Measurements from ENCODE around the gene RPS18. TPM values are rescaled to one million over a fixed set of nuclear protein-coding genes. Genes with fewer than 3 reads are reported as not detected.

Gene RPS18
- total and polyA plus RNA-seq, 9 of the 15 experiments (the other 6 are each of a cell fraction or from before 2014, with no cell fraction given): 5,023 to 17,516 (median 8,131) TPM

DNA sequence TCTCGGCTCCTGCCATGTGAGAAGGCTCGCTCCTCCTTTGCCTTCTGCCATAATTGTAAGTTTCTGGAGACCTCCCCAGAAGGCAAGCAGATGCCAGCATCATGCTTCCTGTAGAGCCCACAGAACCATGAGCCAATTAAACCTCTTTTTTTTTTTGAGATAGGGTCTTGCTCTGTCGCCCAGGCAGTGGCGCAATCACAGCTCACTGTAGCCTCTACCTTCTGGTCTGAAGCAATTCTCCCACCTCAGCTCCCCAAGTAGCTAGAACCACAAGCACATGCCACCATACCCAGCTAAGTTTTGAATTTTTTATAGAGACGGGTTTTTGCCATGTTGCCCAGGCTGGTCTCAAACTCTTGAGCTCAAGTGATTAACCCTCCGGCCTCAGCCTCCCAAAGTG is 35.0 kb upstream of the RPS18 start:
- H3K4me1 ChIP-seq (replicated peaks in 1 of 2; ENCODE audit: control insufficient read depth in 2 of 2, insufficient read depth in 2 of 2, low read length in 2 of 2): no peaks in the 10 kb centered on the region
- 0 out of 2 replicates have a peak, but pooled peaks cover 3% of the 10 kb centered on the region for H4K20me1 ChIP-seq (replicated peaks; ENCODE audit: control insufficient read depth, insufficient read depth, low read length)
- no peaks in the 10 kb centered on the region for H3K79me2 ChIP-seq (ENCODE audit: control insufficient read depth, insufficient read depth, low read length)
- CTCF ChIA-PET (ENCODE audit: low intra/inter-chr PET ratio): no interaction called here
- intact Hi-C loops (cut with micrococcal nuclease): no loop called here
- H3K9me3 ChIP-seq (replicated peaks; ENCODE audit: control insufficient read depth, insufficient read depth, low read depth, low read length): no peaks in the 10 kb centered on the region
- TF ChIP-seq NUFIP1 (IDR thresholded peaks at IDR 0.05; ENCODE audit: partially characterized antibody) (no peak), CREB1 (IDR thresholded peaks at IDR 0.05) (no peak), CREB1 (CRISPR knock-in tag; IDR thresholded peaks at IDR 0.05) (no peak), TARDBP (IDR thresholded peaks at IDR 0.05) (no peak), CBFA2T3 (IDR thresholded peaks at IDR 0.05) (no peak), STAT5B (CRISPR knock-in tag; IDR thresholded peaks at IDR 0.05) (no peak), ZNF3 (CRISPR knock-in tag; IDR thresholded peaks at IDR 0.05) (no peak), ETS1 (conservative IDR thresholded peaks at IDR 0.05; ENCODE audit: control insufficient read depth, low read depth, low read length) (no peak), SMC3 (conservative IDR thresholded peaks at IDR 0.05; ENCODE audit: insufficient read depth, low read depth, low read length) (no peak), MAFG (tag; conservative IDR thresholded peaks at IDR 0.05) (no peak), U2AF2 (optimal IDR thresholded peaks at IDR 0.05; ENCODE audit: low read depth, low read length) (no peak), KDM4B (IDR thresholded peaks at IDR 0.05; ENCODE audit: borderline replicate concordance in 2 of 2, low read depth in 1 of 2) (no peak), CSDE1 (IDR thresholded peaks at IDR 0.05) (no peak)
- H3K9me1 ChIP-seq (ENCODE audit: control insufficient read depth, insufficient read depth, low read length): no peaks in the 10 kb centered on the region
- BruUV-seq (replicated peaks): no TSS peak
- ATAC-seq: no peak
- DNase-seq (ENCODE audit: extremely low read depth in 1 of 4, low spot score in 3 of 4): no peak
- 13% methylated on average over 6 of the region's 6 CpGs for WGBS (ENCODE audit: insufficient coverage, low coverage, missing lambda C conversion rate)
- peaks cover 56 to 73% of the 10 kb centered on the region in 2 experiments for H3K27me3 ChIP-seq (ENCODE audit: control insufficient read depth in 2 of 2, insufficient read depth in 2 of 2, low read length in 2 of 2)
- H3K27ac ChIP-seq (ENCODE audit: extremely low read depth, low read depth, low read length): no peak overlapping the region
- H3K9ac ChIP-seq (ENCODE audit: insufficient read depth in 1 of 2, low read depth in 2 of 2, low read length in 2 of 2): no peak overlapping the region
- no peak overlapping the region for H3K4me3 ChIP-seq
- no peak overlapping the region for H3K4me2 ChIP-seq (ENCODE audit: insufficient read depth, low read length)
- no peak overlapping the region for H2AFZ ChIP-seq (ENCODE audit: low read depth, low read length)
- H3K36me3 ChIP-seq (ENCODE audit: control insufficient read depth, insufficient read depth, low read length): no peaks in the 10 kb centered on the region
- in situ Hi-C loops (cut with MboI): no loop called here
- POLR2A ChIA-PET: interaction anchor here (1.8 to 7.1 kb wide), 2 partner anchors 12 to 29 kb away, joined by 4 to 57 read pairs; partner anchors contain the start of gene RING1
- no peak for FAIRE-seq

Data from K562 (cell line).